ENCODE data around the gene CTNNA2. TPM values are rescaled to one million over a fixed set of nuclear protein-coding genes. Genes with fewer than 3 reads are reported as not detected.

CTNNA2 gene
- total RNA-seq, 1 experiment from 2014 or later, result not detected

DNA sequence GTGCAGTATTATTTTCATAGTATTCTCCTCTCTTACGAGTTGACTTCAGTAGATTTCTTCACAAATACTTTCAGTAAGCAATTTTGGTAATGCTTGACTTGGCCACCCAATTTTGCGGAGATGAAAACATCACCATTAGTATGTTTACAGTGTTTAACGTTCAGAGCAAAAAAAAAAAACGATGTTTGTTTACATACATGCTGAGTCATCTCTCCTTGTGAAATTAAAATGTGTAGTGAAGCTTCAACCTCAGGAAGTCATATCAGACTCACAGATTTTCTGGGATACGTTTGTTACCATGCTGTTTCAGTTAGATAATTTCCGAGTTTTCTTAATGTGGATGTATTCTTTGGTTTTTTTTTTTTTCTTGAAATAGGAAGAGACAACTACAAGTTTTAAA, 100.1 kb downstream of the CTNNA2 start:
- Histone ChIP-seq H3F3A (ENCODE audit: insufficient read depth, low read depth) (no peaks in the 10 kb centered on the region), H3K4me1 (replicated peaks; ENCODE audit: insufficient read depth) (no peaks in the 10 kb centered on the region), H3K79me2 (ENCODE audit: low read depth) (no peaks in the 10 kb centered on the region), H3K4me2 (no peak overlapping the region), H3K36me3 (ENCODE audit: low read depth) (no peaks in the 10 kb centered on the region), H3K27me3 (ENCODE audit: insufficient read depth, low read depth) (no peaks in the 10 kb centered on the region), H4K20me1 (ENCODE audit: insufficient read depth) (no peaks in the 10 kb centered on the region), H3K27ac (no peak overlapping the region), H3K4me3 (no peak overlapping the region), H3K9me2 (ENCODE audit: insufficient read depth) (no peaks in the 10 kb centered on the region), H2AFZ (no peak overlapping the region), H3K9me3 (ENCODE audit: insufficient read depth, low read depth) (no peaks in the 10 kb centered on the region)
- BruUV-seq (replicated peaks), result no TSS peak
- no peak for TF ChIP-seq EZH2 (IDR thresholded peaks at IDR 0.05; ENCODE audit: low read depth)
- TF ChIP-seq, protein P1, sequence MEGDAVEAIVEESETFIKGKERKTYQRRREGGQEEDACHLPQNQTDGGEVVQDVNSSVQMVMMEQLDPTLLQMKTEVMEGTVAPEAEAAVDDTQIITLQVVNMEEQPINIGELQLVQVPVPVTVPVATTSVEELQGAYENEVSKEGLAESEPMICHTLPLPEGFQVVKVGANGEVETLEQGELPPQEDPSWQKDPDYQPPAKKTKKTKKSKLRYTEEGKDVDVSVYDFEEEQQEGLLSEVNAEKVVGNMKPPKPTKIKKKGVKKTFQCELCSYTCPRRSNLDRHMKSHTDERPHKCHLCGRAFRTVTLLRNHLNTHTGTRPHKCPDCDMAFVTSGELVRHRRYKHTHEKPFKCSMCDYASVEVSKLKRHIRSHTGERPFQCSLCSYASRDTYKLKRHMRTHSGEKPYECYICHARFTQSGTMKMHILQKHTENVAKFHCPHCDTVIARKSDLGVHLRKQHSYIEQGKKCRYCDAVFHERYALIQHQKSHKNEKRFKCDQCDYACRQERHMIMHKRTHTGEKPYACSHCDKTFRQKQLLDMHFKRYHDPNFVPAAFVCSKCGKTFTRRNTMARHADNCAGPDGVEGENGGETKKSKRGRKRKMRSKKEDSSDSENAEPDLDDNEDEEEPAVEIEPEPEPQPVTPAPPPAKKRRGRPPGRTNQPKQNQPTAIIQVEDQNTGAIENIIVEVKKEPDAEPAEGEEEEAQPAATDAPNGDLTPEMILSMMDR (conservative IDR thresholded peaks at IDR 0.05), result no peak
- ChIA-PET POLR2A (ENCODE audit: unreplicated experiment) (no interaction called here), CTCF (no interaction called here)
- intact Hi-C loops (cut with micrococcal nuclease; ENCODE audit: unreplicated experiment), result no loop called here
- DNase-seq, result no peak

DNA sequence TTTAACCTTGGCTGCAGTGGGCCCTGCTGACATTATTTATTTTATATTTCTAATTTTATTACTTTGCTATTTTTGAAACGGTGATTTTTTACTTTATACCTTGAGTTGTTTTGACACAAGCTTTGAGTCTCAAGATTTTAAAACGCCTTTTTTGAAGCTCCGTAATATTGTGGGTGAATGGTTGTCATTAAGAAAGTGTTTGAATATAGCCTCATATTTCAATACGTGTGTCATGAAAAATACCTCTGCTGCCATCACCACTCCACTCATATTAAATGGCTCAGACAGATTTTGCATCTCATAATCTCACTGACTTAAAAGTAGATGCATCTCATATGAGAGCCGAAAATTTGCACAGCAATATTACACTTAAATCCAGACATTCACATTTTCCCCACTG, 106.6 kb downstream of the CTNNA2 start:
- H3F3A ChIP-seq (ENCODE audit: insufficient read depth, low read depth), result no peaks in the 10 kb centered on the region
- no TSS peak for BruUV-seq (replicated peaks)
- no peaks in the 10 kb centered on the region for H4K20me1 ChIP-seq (ENCODE audit: insufficient read depth)
- H3K27me3 ChIP-seq (ENCODE audit: insufficient read depth, low read depth), result no peaks in the 10 kb centered on the region
- POLR2A ChIA-PET (ENCODE audit: unreplicated experiment), result no interaction called here
- no peaks in the 10 kb centered on the region for H3K4me1 ChIP-seq (replicated peaks; ENCODE audit: insufficient read depth)
- no peaks in the 10 kb centered on the region for H3K9me2 ChIP-seq (ENCODE audit: insufficient read depth)
- TF ChIP-seq, protein P1 (conservative IDR thresholded peaks at IDR 0.05), result no peak
- DNase-seq, result no peak
- no peaks in the 10 kb centered on the region for H3K9me3 ChIP-seq (ENCODE audit: insufficient read depth, low read depth)
- H2AFZ ChIP-seq, result no peak overlapping the region
- H3K79me2 ChIP-seq (ENCODE audit: low read depth), result no peaks in the 10 kb centered on the region
- H3K4me2 ChIP-seq, result no peak overlapping the region
- no peaks in the 10 kb centered on the region for H3K36me3 ChIP-seq (ENCODE audit: low read depth)
- intact Hi-C loops (cut with micrococcal nuclease; ENCODE audit: unreplicated experiment), result no loop called here
- no peak overlapping the region for H3K4me3 ChIP-seq
- H3K27ac ChIP-seq, result no peak overlapping the region
- CTCF ChIA-PET, result interaction anchor here (0.6 kb wide), 1 partner anchor 183 kb away, joined by 8 read pairs; no protein-coding TSS in a partner anchor

DNA sequence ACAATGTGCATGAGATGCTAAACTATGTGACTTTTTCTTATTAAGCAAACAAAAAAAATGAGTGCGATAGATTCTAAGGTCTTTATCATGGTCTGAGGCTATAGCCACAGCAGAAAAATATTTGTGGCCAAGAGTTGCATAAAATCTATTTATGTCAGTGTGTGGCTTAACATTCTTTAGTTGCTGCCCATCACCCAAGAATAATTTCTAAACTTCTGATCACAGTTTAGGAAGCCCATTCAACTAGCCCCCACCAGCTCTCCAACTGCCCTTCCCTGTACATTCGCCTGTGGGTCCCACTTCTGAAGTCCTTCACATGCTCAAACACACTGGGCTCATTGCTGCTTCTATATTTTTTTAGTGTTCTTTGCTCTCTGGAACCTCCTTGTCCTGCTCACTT, 107.1 kb downstream of the CTNNA2 start:
- H3K4me1 ChIP-seq (replicated peaks; ENCODE audit: insufficient read depth), result no peaks in the 10 kb centered on the region
- no peak overlapping the region for H2AFZ ChIP-seq
- intact Hi-C loops (cut with micrococcal nuclease; ENCODE audit: unreplicated experiment), result no loop called here
- no peaks in the 10 kb centered on the region for H3K27me3 ChIP-seq (ENCODE audit: insufficient read depth, low read depth)
- no peak overlapping the region for H3K27ac ChIP-seq
- no peak for DNase-seq
- POLR2A ChIA-PET (ENCODE audit: unreplicated experiment), result no interaction called here
- CTCF ChIA-PET, result interaction anchor here (0.6 kb wide), 1 partner anchor 182 kb away, joined by 8 read pairs; no protein-coding TSS in a partner anchor
- H3K4me2 ChIP-seq, result no peak overlapping the region
- no peak for TF ChIP-seq EZH2 (IDR thresholded peaks at IDR 0.05; ENCODE audit: low read depth)
- TF ChIP-seq, protein P1 (conservative IDR thresholded peaks at IDR 0.05), result no peak
- H3K9me2 ChIP-seq (ENCODE audit: insufficient read depth), result no peaks in the 10 kb centered on the region
- no peaks in the 10 kb centered on the region for H3F3A ChIP-seq (ENCODE audit: insufficient read depth, low read depth)
- BruUV-seq (replicated peaks), result no TSS peak
- no peaks in the 10 kb centered on the region for H3K9me3 ChIP-seq (ENCODE audit: insufficient read depth, low read depth)
- no peaks in the 10 kb centered on the region for H3K36me3 ChIP-seq (ENCODE audit: low read depth)
- H4K20me1 ChIP-seq (ENCODE audit: insufficient read depth), result no peaks in the 10 kb centered on the region
- no peaks in the 10 kb centered on the region for H3K79me2 ChIP-seq (ENCODE audit: low read depth)
- H3K4me3 ChIP-seq, result no peak overlapping the region

All from PC-9 (cell line).